ENCODE data around the gene INHA.

Gene INHA

GRCh38 chr2:219613461-219614070 is 41.5 kb downstream of the INHA start:
- no peak for DNase-seq

GRCh38 chr2:219614076-219614860 is 42.2 kb downstream of the INHA start:
- no peak for DNase-seq

GRCh38 chr2:219615036-219615435 is 42.9 kb downstream of the INHA start:
- no peak for DNase-seq

GRCh38 chr2:219615894-219616293 is 43.8 kb downstream of the INHA start:
- no peak for DNase-seq

- DNase-seq: no peak
These were observed 44.4 kb downstream of the INHA start for GRCh38 chr2:219616550-219616949.

- no peak for DNase-seq
These were observed 46.6 kb downstream of the INHA start for GRCh38 chr2:219618733-219619122.

- DNase-seq: no peak
These were observed 47.1 kb downstream of the INHA start for GRCh38 chr2:219619235-219619634.

GRCh38 chr2:219620546-219620945 is 48.4 kb downstream of the INHA start:
- DNase-seq: no peak

- no peak for DNase-seq
These were observed 49.8 kb downstream of the INHA start for GRCh38 chr2:219621935-219622334.

- DNase-seq: no peak
These were observed 50.4 kb downstream of the INHA start for GRCh38 chr2:219622472-219622871.

- DNase-seq: no peak
These were observed 52.5 kb downstream of the INHA start for GRCh38 chr2:219624565-219624964.

- DNase-seq: no peak
These were observed 53.1 kb downstream of the INHA start for GRCh38 chr2:219625179-219625578.

Measured in NCI-H446 treated with DMSO at 0.1 percent for 48 hours (cell line).